Esophagus squamous epithelium (tissue), 5 donors: ENCODE data around the gene ADI1. TPM values are rescaled to one million over a fixed set of nuclear protein-coding genes. Genes with fewer than 3 reads are reported as not detected.

Experiments used
- DNase-seq: peaks from one replicate; lab custom pipeline; 2025; lab: John Stamatoyannopoulos, UW
- H3K27ac ChIP-seq, 4 donors: fragments of 200-600 bp; sonication (generic); one replicate each; pipeline ENCODE4 v1.5.1; 2016 to 2019; ENCODE audit warnings: mild to moderate bottlenecking in 1 of 4
- H3K27me3 ChIP-seq, 4 donors: fragments of 200-600 bp; sonication (generic); 1 replicate in 3 of 4; 2 replicates in 1 of 4; pipeline versions ENCODE4 v1.5.1 to v1.6.0; 2017 to 2021; ENCODE audit warnings: antibody characterized with exemption in 1 of 4
- H3K36me3 ChIP-seq, 3 donors: fragments of 200-600 bp; sonication (generic); one replicate each; pipeline ENCODE4 v1.5.1; 2016 to 2019
- H3K4me1 ChIP-seq, 3 donors: fragments of 200-600 bp; sonication (generic); one replicate each; pipeline ENCODE4 v1.5.1; 2017 to 2019
- H3K4me3 ChIP-seq, 4 donors: fragments of 200-600 bp; sonication (generic); 1 replicate in 3 of 4; 2 replicates in 1 of 4; pipeline ENCODE4 v1.5.1; 2016 to 2019; ENCODE audit warnings: mild to moderate bottlenecking in 2 of 4, moderate library complexity in 1 of 4
- H3K9me3 ChIP-seq, 3 donors: fragments of 200-600 bp; sonication (generic); one replicate each; pipeline ENCODE4 v1.5.1; 2016 to 2019
- CTCF ChIP-seq, 6 experiments: fragments of 450-650 bp in 4 of 6; fragments of 200-600 bp in 2 of 6; sonication (generic) in 2 of 6; IDR thresholded peaks; one replicate each; pipeline ENCODE4 v1.5.1; 2016 to 2019; ENCODE audit warnings: antibody characterized with exemption in 6 of 6, mild to moderate bottlenecking in 4 of 6, moderate library complexity in 4 of 6
- POLR2A ChIP-seq, 4 donors: fragments of 450-650 bp; IDR thresholded peaks; one replicate each; pipeline ENCODE4 v1.6.1; 2017; ENCODE audit warnings: antibody characterized with exemption in 4 of 4, mild to moderate bottlenecking in 4 of 4, moderate library complexity in 3 of 4
- WGBS, 2 donors: methylation state at CpG; one replicate each; pipeline ENCODE4 v1.1.5; 2018; 5-methylcytosine and 5-hydroxymethylcytosine counted together
- intact Hi-C: fragments of 100-400 bp; cut with DNase I; formaldehyde crosslinking; loops from one replicate; pipeline ENCODE4 v1.15.0; 2022
- total RNA-seq, 4 donors: library from RNA; depleted of rRNA; stranded (reverse); fragments of >200 nt; gene quantifications; one replicate each; pipeline ENCODE4 v1.1.0, GENCODE V29; 2016
- donor health status: DM: yes; HTN: yes; CAD: no.

ADI1 gene
- total RNA-seq, 4 donors from 2014 or later = 33.3 to 73.6 (median 54.9) TPM

GRCh38 chr2:3533836-3534235 lies 14.5 kb upstream of the ADI1 start:
- peaks cover 0 to 14% (median 0%) of the 10 kb centered on the region in 3 donors for H3K36me3 ChIP-seq
- H3K9me3 ChIP-seq = no peaks in the 10 kb centered on the region
- no peak overlapping the region for H3K4me3 ChIP-seq
- H3K27ac ChIP-seq = no peak overlapping the region
- DNase-seq = no peak
- WGBS, 2 donors = 86 to 88% methylated on average over 4 to 6 of the region's 6 CpGs
- H3K4me1 ChIP-seq = peaks cover 13 to 42% (median 14%) of the 10 kb centered on the region in 3 donors
- TF ChIP-seq CTCF (IDR thresholded peaks at IDR 0.05) (no peak), POLR2A (IDR thresholded peaks at IDR 0.05) (no peak)
- intact Hi-C loops = no loop called here
- H3K27me3 ChIP-seq = no peaks in the 10 kb centered on the region

DNA sequence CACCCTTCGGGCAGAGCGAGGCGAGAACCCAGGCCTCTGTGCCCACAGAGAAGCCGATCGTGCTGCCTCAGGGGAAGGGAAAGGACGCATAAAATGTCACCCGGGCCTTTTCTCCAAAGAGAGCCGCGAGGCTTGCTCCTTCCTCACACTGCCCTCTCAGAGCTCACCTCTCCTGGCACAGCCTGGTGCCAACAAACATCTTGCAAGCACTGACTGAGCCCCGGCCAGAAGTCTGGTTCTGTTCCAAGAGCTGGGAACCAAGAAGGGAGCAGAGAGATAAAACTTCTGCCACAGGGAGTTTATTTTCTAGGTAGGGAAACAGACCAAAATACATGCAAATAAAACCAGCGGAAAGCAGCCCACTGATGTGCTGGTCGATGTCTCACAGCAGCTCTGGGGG lies 13.6 kb upstream of the ADI1 start:
- intact Hi-C loops = no loop called here
- no peak overlapping the region for H3K27ac ChIP-seq
- H3K4me1 ChIP-seq = peaks cover 13 to 42% (median 14%) of the 10 kb centered on the region in 3 donors
- no peaks in the 10 kb centered on the region for H3K27me3 ChIP-seq
- DNase-seq = no peak
- 45 to 73% methylated on average over 7 to 9 of the region's 12 CpGs for WGBS, 2 donors
- H3K36me3 ChIP-seq = peaks cover 0 to 14% (median 0%) of the 10 kb centered on the region in 3 donors
- H3K9me3 ChIP-seq = no peaks in the 10 kb centered on the region
- no peak for TF ChIP-seq CTCF (IDR thresholded peaks at IDR 0.05)
- TF ChIP-seq POLR2A (IDR thresholded peaks at IDR 0.05) = no peak
- H3K4me3 ChIP-seq = no peak overlapping the region

GRCh38 chr2:3529316-3530025 lies 10.1 kb upstream of the ADI1 start:
- WGBS, 2 donors = 84 to 95% methylated on average over 16 to 21 of the region's 24 CpGs
- TF ChIP-seq CTCF (IDR thresholded peaks at IDR 0.05) (no peak), POLR2A (IDR thresholded peaks at IDR 0.05) (no peak)
- DNase-seq = no peak
- Histone ChIP-seq H3K36me3 (peaks cover 0 to 14% (median 0%) of the 10 kb centered on the region in 3 donors), H3K4me3 (no peak overlapping the region), H3K27ac (no peak overlapping the region), H3K9me3 (no peaks in the 10 kb centered on the region), H3K27me3 (no peaks in the 10 kb centered on the region), H3K4me1 (peaks cover 0 to 24% (median 4%) of the 10 kb centered on the region in 3 donors)
- intact Hi-C loops = no loop called here

- H3K4me1 ChIP-seq = peaks cover 0 to 32% (median 4%) of the 10 kb centered on the region in 3 donors
- H3K9me3 ChIP-seq = no peaks in the 10 kb centered on the region
- DNase-seq = no peak
- no peak for TF ChIP-seq POLR2A (IDR thresholded peaks at IDR 0.05)
- no peak for TF ChIP-seq CTCF (IDR thresholded peaks at IDR 0.05)
- intact Hi-C loops = no loop called here
- H3K36me3 ChIP-seq = peaks cover 0 to 9% (median 0%) of the 10 kb centered on the region in 3 donors
- no peak overlapping the region for H3K4me3 ChIP-seq
- no peak overlapping the region for H3K27ac ChIP-seq
- no peaks in the 10 kb centered on the region for H3K27me3 ChIP-seq
- 91% methylated on average over 20 to 25 of the region's 40 CpGs for WGBS, 2 donors
Measured at GRCh38 chr2:3527886-3528785, 8.8 kb upstream of the ADI1 start.

- intact Hi-C loops = no loop called here
Measured at GRCh38 chr2:3526871-3527270, 7.5 kb upstream of the ADI1 start.

More at GRCh38 chr2:3526871-3527270, 7.5 kb upstream of the ADI1 start:
- no peak for TF ChIP-seq CTCF (IDR thresholded peaks at IDR 0.05)
- TF ChIP-seq POLR2A (IDR thresholded peaks at IDR 0.05) = no peak
- H3K9me3 ChIP-seq = no peaks in the 10 kb centered on the region
- H3K27ac ChIP-seq = no peak overlapping the region
- no peaks in the 10 kb centered on the region for H3K36me3 ChIP-seq
- no peak overlapping the region for H3K4me3 ChIP-seq
- H3K27me3 ChIP-seq = no peaks in the 10 kb centered on the region
- no peak for DNase-seq
- 82 to 94% methylated on average over 14 to 18 of the region's 22 CpGs for WGBS, 2 donors
- H3K4me1 ChIP-seq = peaks cover 0 to 35% (median 4%) of the 10 kb centered on the region in 3 donors
